RKO (cell line): ENCODE data around the gene GPSM1.

Source experiments
- DNase-seq: peaks from one replicate; pipeline ENCODE4 v3.0.0-alpha.2; 2016; ENCODE audit warnings: low spot score

Gene GPSM1

GRCh38 chr9:136377341-136378169, 50.2 kb downstream of the GPSM1 start:
- DNase-seq, result no peak

GRCh38 chr9:136378170-136379002, 51.0 kb downstream of the GPSM1 start:
- DNase-seq, result no peak

- no peak for DNase-seq
Measured at GRCh38 chr9:136379003-136379287, 51.6 kb downstream of the GPSM1 start.

GRCh38 chr9:136379401-136379800, 52.1 kb downstream of the GPSM1 start:
- no peak for DNase-seq

GRCh38 chr9:136379891-136380290, 52.6 kb downstream of the GPSM1 start:
- no peak for DNase-seq

GRCh38 chr9:136380381-136380780, 53.0 kb downstream of the GPSM1 start:
- DNase-seq, result no peak

GRCh38 chr9:136381311-136381710, 54.0 kb downstream of the GPSM1 start:
- no peak for DNase-seq

GRCh38 chr9:136381966-136382513, 54.7 kb downstream of the GPSM1 start:
- no peak for DNase-seq

GRCh38 chr9:136383436-136383835, 56.1 kb downstream of the GPSM1 start:
- no peak for DNase-seq

GRCh38 chr9:136385015-136385414, 57.7 kb downstream of the GPSM1 start:
- no peak for DNase-seq

GRCh38 chr9:136386018-136386417, 58.7 kb downstream of the GPSM1 start:
- no peak for DNase-seq

- no peak for DNase-seq
Measured at GRCh38 chr9:136387217-136387616, 59.9 kb downstream of the GPSM1 start.

- DNase-seq, result no peak
Measured at GRCh38 chr9:136389396-136389795, 62.1 kb downstream of the GPSM1 start.

GRCh38 chr9:136391737-136392537, 64.6 kb downstream of the GPSM1 start:
- no peak for DNase-seq

GRCh38 chr9:136392538-136393449, 65.5 kb downstream of the GPSM1 start:
- no peak for DNase-seq

- no peak for DNase-seq
Measured at GRCh38 chr9:136393531-136393930, 66.2 kb downstream of the GPSM1 start.

GRCh38 chr9:136394312-136395019, 67.1 kb downstream of the GPSM1 start:
- DNase-seq, result no peak

- DNase-seq, result no peak
Measured at GRCh38 chr9:136395020-136395340, 67.6 kb downstream of the GPSM1 start.

- DNase-seq, result no peak
Measured at GRCh38 chr9:136395345-136396218, 68.2 kb downstream of the GPSM1 start.

- DNase-seq, result no peak
Measured at GRCh38 chr9:136396219-136396515, 68.8 kb downstream of the GPSM1 start.
